ENCODE data around the gene HDAC8. TPM values are rescaled to one million over a fixed set of nuclear protein-coding genes. Genes with fewer than 3 reads are reported as not detected.

The HDAC8 gene
- total RNA-seq, 4 donors from 2014 or later: 16.3 to 27.0 (median 20.2) TPM

DNA sequence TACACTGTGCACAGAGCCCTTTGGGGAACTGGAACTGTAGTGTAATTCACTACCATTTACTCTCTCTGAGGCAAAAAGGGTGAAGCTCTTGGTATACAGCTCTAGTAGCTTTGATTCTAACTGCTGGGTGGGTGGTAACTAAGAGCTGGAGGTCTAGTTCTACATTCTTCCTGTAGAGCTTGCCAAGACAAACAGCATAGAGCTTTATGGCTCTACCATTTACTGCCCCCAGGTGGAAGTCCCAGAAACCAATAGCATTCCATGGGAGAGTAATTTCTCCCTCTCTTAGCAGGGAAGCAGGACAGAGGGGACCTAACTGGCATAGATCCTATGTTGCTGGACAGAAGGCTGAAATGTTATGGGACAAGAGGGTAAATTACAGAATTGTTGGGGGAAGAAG is 26.7 kb downstream of the HDAC8 start:
- no peak overlapping the region for H3K4me3 ChIP-seq
- no peaks in the 10 kb centered on the region for H3K27me3 ChIP-seq
- H3K27ac ChIP-seq: no peak overlapping the region
- H3K4me1 ChIP-seq: no peaks in the 10 kb centered on the region
- DNase-seq (ENCODE audit: low spot score in 2 of 2): no peak
- no peaks in the 10 kb centered on the region for H3K36me3 ChIP-seq
- TF ChIP-seq POLR2AphosphoS5 (IDR thresholded peaks at IDR 0.05): no peak
- no peak for TF ChIP-seq EP300 (IDR thresholded peaks at IDR 0.05)
- TF ChIP-seq, protein P1, sequence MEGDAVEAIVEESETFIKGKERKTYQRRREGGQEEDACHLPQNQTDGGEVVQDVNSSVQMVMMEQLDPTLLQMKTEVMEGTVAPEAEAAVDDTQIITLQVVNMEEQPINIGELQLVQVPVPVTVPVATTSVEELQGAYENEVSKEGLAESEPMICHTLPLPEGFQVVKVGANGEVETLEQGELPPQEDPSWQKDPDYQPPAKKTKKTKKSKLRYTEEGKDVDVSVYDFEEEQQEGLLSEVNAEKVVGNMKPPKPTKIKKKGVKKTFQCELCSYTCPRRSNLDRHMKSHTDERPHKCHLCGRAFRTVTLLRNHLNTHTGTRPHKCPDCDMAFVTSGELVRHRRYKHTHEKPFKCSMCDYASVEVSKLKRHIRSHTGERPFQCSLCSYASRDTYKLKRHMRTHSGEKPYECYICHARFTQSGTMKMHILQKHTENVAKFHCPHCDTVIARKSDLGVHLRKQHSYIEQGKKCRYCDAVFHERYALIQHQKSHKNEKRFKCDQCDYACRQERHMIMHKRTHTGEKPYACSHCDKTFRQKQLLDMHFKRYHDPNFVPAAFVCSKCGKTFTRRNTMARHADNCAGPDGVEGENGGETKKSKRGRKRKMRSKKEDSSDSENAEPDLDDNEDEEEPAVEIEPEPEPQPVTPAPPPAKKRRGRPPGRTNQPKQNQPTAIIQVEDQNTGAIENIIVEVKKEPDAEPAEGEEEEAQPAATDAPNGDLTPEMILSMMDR (IDR thresholded peaks at IDR 0.05): no peak
- TF ChIP-seq POLR2A (IDR thresholded peaks at IDR 0.05): no peak
- H3K9me3 ChIP-seq: no peaks in the 10 kb centered on the region

DNA sequence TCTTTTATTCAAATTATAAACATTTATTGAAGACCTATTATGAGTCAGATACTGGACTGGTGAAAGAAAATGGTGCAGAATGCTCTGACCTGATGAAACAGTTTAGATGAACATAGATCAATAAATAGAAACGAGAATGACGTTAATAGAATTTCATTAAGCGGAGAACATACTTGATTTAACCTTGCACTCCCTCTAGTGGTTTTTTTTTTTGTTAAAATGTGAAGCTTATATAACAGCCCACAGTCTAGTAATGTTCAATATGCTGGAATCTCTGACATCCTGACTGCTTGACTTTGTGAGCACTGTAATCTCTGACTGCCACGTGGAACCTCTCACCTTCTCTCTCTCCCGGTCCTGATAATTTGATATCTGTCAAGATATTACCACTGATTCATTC is 32.3 kb downstream of the HDAC8 start:
- Histone ChIP-seq H3K4me3 (no peak overlapping the region), H3K9me3 (no peaks in the 10 kb centered on the region), H3K36me3 (no peaks in the 10 kb centered on the region), H3K4me1 (no peaks in the 10 kb centered on the region), H3K27me3 (no peaks in the 10 kb centered on the region), H3K27ac (no peak overlapping the region)
- WGBS: 12% methylated on average over 5 of the region's 5 CpGs
- TF ChIP-seq, protein P1 (IDR thresholded peaks at IDR 0.05): no peak
- TF ChIP-seq POLR2A (IDR thresholded peaks at IDR 0.05) (no peak), EP300 (IDR thresholded peaks at IDR 0.05) (no peak), POLR2AphosphoS5 (IDR thresholded peaks at IDR 0.05) (no peak)
- no peak for DNase-seq (ENCODE audit: low spot score in 2 of 2)

DNA sequence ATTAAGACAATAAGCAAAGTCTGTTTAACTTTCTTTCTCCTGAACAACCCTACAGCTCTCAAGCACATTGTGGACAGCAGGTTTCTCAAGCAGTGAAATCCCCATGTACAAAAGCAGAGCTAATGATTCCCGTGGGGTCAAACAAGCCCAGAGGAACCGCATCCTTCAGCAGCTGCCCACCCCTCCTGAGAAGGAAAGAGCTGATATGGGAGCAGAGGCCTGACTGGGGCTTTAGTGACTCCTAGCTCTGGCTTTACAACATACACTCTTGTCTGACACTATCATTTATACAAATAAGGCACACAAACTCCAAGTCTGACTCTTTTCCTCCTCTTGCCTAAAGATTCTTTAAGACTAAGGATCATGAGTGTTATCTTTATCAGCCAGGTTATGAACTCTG is 32.8 kb downstream of the HDAC8 start:
- H3K4me1 ChIP-seq: no peaks in the 10 kb centered on the region
- no peak overlapping the region for H3K4me3 ChIP-seq
- WGBS: 67% methylated on average over 2 of the region's 2 CpGs
- H3K36me3 ChIP-seq: no peaks in the 10 kb centered on the region
- H3K27ac ChIP-seq: no peak overlapping the region
- no peaks in the 10 kb centered on the region for H3K9me3 ChIP-seq
- TF ChIP-seq POLR2AphosphoS5 (IDR thresholded peaks at IDR 0.05) (no peak), EP300 (IDR thresholded peaks at IDR 0.05) (no peak), POLR2A (IDR thresholded peaks at IDR 0.05) (no peak)
- TF ChIP-seq, protein P1 (IDR thresholded peaks at IDR 0.05): no peak
- DNase-seq (ENCODE audit: low spot score in 2 of 2): no peak
- no peaks in the 10 kb centered on the region for H3K27me3 ChIP-seq

DNA sequence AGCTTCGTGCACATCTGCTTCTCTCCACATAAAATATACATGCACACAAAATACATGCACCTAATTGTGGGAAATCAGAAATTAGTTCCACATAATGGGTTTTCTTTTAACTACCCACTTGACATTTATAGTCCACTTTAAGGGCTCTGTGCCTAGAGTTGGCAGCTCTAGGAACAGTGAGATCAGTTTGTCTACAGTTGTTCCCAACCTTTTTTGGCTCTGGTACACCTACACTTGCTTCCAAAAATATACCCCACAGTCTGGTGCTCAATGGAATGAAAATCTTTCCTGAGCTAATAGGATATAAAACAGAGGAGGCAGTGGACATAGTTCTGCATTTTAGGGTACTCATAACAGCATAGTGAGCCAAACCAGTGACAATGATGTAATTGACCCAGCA is 36.1 kb downstream of the HDAC8 start:
- no peaks in the 10 kb centered on the region for H3K4me1 ChIP-seq
- TF ChIP-seq EP300 (IDR thresholded peaks at IDR 0.05): no peak
- TF ChIP-seq POLR2A (IDR thresholded peaks at IDR 0.05): no peak
- TF ChIP-seq, protein P1 (IDR thresholded peaks at IDR 0.05): no peak
- no peaks in the 10 kb centered on the region for H3K9me3 ChIP-seq
- H3K36me3 ChIP-seq: no peaks in the 10 kb centered on the region
- no peak for DNase-seq (ENCODE audit: low spot score in 2 of 2)
- no peak overlapping the region for H3K4me3 ChIP-seq
- H3K27me3 ChIP-seq: no peaks in the 10 kb centered on the region
- H3K27ac ChIP-seq: no peak overlapping the region
- WGBS: 73% methylated on average over 1 of the region's 1 CpG

DNA sequence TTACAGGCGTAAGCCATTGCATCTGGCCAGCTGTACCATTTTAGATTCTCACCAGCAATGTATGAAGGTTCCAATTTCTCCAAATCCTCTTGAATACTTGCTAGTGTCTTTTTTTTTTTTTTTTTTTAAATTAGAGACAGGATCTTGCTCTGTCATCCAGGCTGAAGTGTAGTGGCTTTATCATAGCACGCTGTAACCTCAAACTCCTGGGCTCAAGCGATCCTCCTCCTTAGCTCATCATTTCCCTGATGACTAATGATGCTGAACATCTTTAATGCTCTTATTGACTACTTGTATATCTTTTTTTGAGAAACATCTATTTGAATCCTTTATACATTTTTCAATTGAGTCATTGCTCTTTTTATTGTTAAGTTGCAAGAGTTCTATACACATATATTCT is 40.3 kb downstream of the HDAC8 start:
- Histone ChIP-seq H3K4me1 (no peaks in the 10 kb centered on the region), H3K27me3 (no peaks in the 10 kb centered on the region), H3K9me3 (no peaks in the 10 kb centered on the region), H3K4me3 (no peak overlapping the region), H3K27ac (no peak overlapping the region), H3K36me3 (no peaks in the 10 kb centered on the region)
- WGBS: 79% methylated on average over 3 of the region's 3 CpGs
- TF ChIP-seq POLR2A (IDR thresholded peaks at IDR 0.05) (no peak), POLR2AphosphoS5 (IDR thresholded peaks at IDR 0.05) (no peak), EP300 (IDR thresholded peaks at IDR 0.05) (no peak)
- TF ChIP-seq, protein P1 (IDR thresholded peaks at IDR 0.05): no peak
- DNase-seq (ENCODE audit: low spot score in 2 of 2): no peak

Measured in suprapubic skin (tissue), 4 donors.